Urothelium cell line (cell line): ENCODE measurements around the gene PAK3.

Source experiments
- DNase-seq: peaks from one replicate; pipeline ENCODE4 v3.0.0; 2011; ENCODE audit warnings: low spot score, mixed read lengths
- FAIRE-seq: peaks from 2 replicates; lab custom pipeline; 2011; peaks lifted over from hg19 to GRCh38; lab: Jason Lieb, UNC

Gene PAK3

GRCh38 chrX:111095974-111096895 is at the start of gene PAK3:
PAK3 (plus strand) TSS chrX:111096191; CDS start chrX:111123104, 26,913 bp downstream.
- DNase-seq: peak; percentile 54
- no peak for FAIRE-seq

GRCh38 chrX:111047575-111047974 is 48.4 kb upstream of the PAK3 start:
- DNase-seq: no peak
- FAIRE-seq: no peak

DNA sequence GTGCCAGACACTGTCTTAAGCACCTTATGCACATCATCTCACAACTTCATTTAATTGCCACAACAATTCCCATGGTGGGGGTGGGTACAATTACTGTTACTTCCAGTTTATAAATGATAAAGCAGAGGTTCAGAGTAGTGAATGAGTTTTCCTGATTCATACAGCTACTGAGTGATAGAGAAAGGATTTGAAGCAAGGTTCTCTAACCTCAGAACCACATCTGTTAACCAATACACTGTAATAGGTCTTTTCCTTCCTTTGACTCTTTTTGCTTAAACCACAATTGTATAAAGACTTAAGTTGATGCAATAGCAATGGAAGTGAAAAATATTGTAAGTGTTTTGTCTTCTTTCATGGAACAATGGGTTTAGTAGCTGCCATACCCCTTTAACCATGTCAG is 43.5 kb upstream of the PAK3 start:
- no peak for DNase-seq
- no peak for FAIRE-seq

- FAIRE-seq: no peak
Measured at GRCh38 chrX:111071542-111072277, 24.3 kb upstream of the PAK3 start.

DNA sequence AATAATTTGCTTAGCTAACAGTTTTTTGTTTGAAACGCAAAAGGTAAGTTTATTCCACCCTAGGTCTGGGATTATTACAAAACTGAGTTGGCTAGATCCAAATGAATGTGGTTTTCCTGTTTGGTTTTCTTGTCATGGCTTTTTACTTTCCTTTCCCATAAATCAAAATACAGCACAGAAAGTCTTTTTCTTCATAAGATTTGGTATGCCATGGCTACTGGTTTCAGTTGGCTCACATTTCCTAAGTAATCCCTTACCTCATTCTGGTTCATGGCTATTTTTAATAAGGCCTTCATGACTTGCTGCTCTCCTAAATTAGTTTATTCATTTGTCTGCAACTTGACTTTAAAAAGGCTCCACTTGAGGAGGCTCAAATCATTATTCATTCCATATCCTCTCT is 12.9 kb upstream of the PAK3 start:
- FAIRE-seq (no peak), DNase-seq (no peak)

More at GRCh38 chrX:111071542-111072277, 24.3 kb upstream of the PAK3 start:
- no peak for DNase-seq

- FAIRE-seq (no peak), DNase-seq (no peak)
Measured at GRCh38 chrX:111086591-111087006, 9.4 kb upstream of the PAK3 start.

DNA sequence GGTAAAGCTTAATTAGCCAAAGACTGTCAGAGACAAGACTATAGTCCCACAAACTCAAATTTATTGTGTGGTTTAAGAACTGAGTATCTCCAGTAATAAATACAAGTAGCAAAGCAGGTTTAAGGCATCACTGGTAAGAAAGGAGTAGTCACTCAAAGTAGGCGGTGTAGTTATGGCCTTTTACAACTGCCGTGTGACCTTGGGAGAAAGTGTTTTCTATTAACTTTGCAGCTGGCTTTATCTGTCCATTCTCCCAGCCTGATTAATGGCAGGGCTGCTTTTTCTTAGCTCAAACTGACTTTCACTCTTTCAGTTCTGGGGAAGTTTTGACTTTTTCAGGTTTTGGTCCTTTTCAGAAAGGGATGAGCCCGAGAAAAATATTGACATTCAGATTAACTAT is 7.4 kb upstream of the PAK3 start:
- FAIRE-seq (no peak), DNase-seq (no peak)

GRCh38 chrX:111090458-111090857 is 5.5 kb upstream of the PAK3 start:
- FAIRE-seq (no peak), DNase-seq (no peak)

- no peak for FAIRE-seq
Measured at GRCh38 chrX:111098874-111099273, 2.9 kb downstream of the PAK3 start.

GRCh38 chrX:111100191-111100590 is 4.2 kb downstream of the PAK3 start:
- no peak for FAIRE-seq
- peak; percentile 19 for DNase-seq

More at GRCh38 chrX:111098874-111099273, 2.9 kb downstream of the PAK3 start:
- DNase-seq: peak; percentile 36

GRCh38 chrX:111101580-111101979 is 5.6 kb downstream of the PAK3 start:
- DNase-seq (no peak), FAIRE-seq (no peak)

DNA sequence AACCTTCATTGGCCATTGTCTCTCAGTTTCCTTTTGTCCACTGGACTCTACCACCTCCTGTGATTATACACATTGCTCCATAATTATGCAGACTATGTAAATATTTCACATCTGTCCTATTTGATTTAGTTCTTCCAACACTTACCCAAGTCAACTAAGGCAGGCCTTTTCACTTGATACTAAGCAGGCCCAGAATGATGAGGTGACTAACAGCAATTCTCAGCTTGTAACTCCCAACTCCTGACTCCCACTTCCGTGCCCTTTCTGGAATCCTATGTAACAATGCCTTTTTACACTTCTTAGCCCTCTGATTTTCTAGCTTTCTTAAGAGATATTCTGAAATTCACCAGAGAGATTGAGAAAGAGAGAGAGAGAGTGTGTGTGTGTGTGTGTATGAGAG is 6.6 kb downstream of the PAK3 start:
- no peak for DNase-seq
- FAIRE-seq: no peak

DNA sequence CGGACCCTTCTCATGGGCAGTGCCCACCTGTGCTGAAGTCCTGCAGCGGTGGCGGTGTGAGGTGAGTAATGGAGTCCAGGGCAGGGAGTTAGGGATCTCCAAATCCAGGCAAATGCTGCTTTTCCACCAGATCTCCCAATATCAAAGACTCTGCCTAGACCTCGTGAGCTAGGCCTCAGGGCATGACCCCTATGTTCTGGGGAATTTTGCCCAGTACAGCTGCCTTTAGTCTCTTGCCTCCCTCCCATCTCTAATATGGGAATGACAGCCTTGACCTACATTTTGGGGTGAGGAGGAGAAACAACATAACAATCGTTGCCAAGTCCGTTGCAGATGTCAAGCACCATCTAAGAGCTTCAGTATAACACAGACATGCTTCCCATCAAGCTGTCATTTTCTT is 7.3 kb downstream of the PAK3 start:
- DNase-seq: no peak
- FAIRE-seq: no peak

- FAIRE-seq (no peak), DNase-seq (no peak)
Measured at GRCh38 chrX:111110098-111110775, 14.2 kb downstream of the PAK3 start.

DNA sequence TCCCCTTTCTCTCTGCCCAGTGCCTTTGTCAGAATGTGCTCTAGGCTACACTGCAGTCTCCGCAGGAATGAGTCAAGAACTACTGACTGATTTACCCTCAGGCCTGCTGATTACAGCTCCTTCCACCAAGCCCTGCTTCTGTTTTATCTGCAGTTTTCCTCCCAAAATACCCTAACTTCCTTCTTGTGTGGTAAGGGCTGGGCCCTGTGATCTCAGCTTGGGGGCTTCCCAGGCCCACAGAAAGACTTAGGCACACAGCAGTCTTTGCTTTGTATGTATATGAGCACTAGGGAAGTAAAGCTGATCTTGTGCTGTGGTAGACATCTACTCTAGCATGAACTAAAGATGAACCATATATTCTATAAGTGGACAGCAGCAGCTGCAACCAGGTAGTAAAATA is 18.8 kb downstream of the PAK3 start:
- DNase-seq (no peak), FAIRE-seq (no peak)

DNA sequence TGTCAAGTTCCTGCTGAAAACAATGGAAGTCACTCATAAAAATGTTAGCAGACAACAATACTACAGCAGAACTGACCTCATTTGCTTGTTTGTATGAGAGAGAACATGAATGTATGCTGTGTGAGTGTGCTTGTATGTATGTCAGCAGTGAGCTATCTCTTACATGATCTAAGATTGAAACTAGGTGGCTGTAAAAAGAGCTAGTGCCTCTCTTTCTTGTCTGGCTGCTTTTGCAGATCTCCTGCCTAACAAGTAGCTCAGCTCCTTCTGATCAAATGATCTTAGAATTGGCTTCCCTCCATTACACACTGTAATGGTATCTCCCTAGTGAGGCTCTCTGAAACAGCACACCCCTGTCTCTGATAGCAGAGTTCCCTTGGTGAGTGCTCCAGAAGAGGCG is 20.7 kb downstream of the PAK3 start:
- FAIRE-seq: no peak
- no peak for DNase-seq

- FAIRE-seq (no peak), DNase-seq (no peak)
Measured at GRCh38 chrX:111119341-111119740, 23.4 kb downstream of the PAK3 start.

GRCh38 chrX:111123125-111123524 is 27.1 kb downstream of the PAK3 start:
- DNase-seq: no peak
- no peak for FAIRE-seq

DNA sequence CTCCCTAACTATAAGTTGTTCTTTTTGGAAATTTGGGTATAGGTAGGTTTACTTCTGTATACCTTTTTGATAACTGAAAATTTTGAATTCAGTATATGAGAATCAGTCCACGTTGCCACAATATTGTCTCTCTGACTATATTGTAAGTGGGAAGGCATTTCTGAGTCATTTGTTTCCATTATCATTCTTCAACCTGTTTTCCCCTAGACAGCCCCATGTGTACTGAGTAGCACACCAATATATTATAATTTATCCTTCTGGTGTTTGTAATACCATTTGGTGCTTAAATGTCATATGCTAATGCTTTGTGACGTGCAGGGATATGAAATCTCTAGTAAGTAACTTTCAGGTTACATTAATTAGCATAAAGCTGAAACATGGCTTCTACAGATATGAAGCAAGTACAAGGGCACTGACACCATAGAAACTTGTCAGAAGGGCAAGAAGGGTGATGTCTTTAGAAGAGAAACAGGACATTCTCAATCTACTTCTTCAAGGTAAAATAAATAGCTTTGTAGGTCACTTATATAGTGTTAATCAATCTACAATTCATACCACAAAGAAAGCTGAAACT is 27.7 kb downstream of the PAK3 start:
- FAIRE-seq: no peak
- no peak for DNase-seq

DNA sequence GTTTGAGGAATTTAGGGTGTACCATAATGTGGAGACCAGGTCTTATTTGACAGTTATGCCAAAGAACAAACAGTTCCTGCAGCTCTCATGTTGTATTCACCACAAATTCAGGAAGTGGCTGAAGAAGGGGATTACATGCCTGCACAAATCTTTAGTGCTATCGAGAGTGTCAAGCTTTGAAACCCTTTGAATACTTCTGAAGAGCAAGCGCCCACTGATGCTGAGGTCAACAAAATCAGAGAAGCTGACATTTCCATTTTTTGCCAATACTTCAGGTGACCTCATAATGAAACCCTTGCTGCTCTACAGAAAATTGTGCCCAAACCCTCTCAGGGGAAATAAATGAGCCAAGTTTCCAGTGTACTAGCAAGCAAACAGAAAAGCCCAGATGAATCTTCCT is 28.4 kb downstream of the PAK3 start:
- no peak for FAIRE-seq

DNA sequence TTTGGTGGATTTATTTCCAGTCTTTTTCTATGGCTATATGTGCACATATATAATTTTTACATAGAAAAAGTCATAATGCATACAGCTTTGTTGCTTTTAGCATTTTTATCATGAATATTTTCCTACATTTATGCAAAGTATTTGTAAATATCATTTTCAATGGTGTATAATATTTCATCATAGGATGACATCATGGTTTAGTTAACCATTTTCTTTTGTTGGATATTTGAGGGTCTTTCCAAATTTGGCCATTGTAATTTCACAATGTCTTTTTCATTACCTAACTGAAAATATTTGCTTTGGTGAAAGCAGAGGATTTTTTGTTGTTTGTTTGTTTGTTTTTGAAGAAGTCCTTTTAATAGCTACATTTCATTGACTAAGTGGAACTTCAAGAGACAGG is 31.0 kb downstream of the PAK3 start:
- no peak for DNase-seq
- no peak for FAIRE-seq

More for the DNA sequence above, 28.4 kb downstream of the PAK3 start:
- no peak for DNase-seq
